Inflammatory macrophage treated with lipopolysaccharide for 4 hours (primary cell): ENCODE results near the gene DNAH3.
"Not testable (repeated sequence)": the region's sequence is repeated elsewhere in the genome, so short reads cannot be mapped to it uniquely, and the experiment has no call there.

ENCODE experiments used
- DNase-seq: peaks from one replicate; pipeline ENCODE4 v3.0.0-alpha.2; 2020

DNAH3 gene, protein sequence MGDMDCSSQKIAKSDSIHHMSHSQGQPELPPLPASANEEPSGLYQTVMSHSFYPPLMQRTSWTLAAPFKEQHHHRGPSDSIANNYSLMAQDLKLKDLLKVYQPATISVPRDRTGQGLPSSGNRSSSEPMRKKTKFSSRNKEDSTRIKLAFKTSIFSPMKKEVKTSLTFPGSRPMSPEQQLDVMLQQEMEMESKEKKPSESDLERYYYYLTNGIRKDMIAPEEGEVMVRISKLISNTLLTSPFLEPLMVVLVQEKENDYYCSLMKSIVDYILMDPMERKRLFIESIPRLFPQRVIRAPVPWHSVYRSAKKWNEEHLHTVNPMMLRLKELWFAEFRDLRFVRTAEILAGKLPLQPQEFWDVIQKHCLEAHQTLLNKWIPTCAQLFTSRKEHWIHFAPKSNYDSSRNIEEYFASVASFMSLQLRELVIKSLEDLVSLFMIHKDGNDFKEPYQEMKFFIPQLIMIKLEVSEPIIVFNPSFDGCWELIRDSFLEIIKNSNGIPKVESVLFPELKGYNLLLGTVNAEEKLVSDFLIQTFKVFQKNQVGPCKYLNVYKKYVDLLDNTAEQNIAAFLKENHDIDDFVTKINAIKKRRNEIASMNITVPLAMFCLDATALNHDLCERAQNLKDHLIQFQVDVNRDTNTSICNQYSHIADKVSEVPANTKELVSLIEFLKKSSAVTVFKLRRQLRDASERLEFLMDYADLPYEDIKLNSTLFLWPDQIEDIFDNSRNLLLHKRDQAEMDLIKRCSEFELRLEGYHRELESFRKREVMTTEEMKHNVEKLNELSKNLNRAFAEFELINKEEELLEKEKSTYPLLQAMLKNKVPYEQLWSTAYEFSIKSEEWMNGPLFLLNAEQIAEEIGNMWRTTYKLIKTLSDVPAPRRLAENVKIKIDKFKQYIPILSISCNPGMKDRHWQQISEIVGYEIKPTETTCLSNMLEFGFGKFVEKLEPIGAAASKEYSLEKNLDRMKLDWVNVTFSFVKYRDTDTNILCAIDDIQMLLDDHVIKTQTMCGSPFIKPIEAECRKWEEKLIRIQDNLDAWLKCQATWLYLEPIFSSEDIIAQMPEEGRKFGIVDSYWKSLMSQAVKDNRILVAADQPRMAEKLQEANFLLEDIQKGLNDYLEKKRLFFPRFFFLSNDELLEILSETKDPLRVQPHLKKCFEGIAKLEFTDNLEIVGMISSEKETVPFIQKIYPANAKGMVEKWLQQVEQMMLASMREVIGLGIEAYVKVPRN (N-terminal part only)

DNA sequence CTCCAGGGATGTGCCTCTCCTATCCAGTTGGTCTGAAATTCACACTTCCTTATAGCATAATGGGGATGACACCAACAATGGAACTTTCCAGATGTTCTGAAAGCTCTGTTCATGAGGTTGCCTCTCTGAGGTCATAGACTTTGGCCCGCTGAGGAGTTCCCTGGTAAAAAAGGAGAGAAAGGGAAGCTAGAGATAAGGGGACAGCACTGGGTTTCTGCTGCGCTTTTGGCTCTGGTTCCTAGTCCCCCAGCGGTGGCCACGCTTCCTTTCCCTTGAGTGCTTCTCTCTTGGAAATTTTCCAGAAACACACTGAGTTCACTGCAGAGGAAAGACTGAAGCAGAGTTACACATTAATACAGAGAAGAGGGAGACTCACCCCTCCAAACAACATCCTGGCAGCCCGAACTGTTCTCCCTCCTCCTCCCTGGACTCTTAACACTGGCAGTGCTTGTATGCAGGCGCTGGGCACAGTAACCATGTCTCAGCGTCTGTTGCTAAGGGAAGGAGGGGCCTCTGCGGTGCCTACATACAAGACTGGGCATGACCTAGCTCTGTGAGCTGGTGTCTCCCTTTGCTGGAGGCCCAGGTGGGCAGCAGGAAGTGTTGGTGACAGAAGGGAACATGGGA lies at the start of gene DNAH3:
TSS of gene DNAH3 (minus strand) at position 472 of the 627 bp plus-strand sequence. CDS start 527 bp downstream, outside the sequence.
- peak; percentile 42 for DNase-seq

DNA sequence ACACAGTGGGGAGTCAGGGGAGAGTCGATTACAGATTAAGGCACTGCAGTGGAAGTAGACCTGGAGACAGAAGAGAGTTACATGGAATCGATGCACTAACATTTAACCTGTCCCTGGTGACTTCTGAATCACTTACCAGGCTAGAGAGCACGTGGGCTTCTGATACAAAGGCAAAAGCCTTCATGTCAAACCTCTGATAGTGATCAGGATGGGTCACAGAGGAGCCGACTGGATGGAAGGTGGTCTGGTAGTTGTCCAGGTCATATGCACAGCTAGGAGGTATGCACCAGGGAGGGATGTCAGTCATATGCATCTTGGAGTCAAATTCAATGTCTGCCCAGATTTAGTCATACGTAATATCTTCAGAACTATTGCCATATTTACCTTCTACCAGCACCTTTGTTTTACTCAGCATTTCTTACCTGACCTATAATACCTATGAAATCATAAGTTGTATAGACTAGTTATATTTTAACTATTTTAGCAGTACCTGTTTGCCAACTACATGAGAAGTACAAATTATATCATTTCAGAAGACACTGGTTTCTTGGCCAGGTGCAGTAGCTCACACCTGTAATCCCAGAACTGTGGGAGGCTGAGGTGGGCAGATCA lies 49.1 kb upstream of the DNAH3 start:
- no peak for DNase-seq

DNA sequence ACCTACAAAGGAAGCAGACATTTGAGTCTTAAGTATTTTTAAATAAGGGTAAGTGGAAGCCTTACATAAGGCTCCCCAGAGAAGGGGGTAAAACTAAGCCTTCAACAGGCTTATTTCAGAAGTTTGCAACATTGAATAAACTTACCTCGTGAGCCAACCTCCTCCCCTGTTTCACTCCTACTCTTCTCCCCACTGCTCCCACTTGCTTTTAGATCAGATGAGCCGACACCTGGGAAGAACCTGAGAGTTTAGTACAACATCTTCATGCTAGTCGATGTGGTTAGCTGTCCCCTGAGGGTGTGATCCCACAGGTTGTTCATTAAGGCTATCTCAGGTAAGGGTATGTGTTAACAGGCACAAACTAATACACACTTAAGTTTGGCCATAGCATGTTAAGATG lies 47.0 kb upstream of the DNAH3 start:
- DNase-seq = no peak

DNA sequence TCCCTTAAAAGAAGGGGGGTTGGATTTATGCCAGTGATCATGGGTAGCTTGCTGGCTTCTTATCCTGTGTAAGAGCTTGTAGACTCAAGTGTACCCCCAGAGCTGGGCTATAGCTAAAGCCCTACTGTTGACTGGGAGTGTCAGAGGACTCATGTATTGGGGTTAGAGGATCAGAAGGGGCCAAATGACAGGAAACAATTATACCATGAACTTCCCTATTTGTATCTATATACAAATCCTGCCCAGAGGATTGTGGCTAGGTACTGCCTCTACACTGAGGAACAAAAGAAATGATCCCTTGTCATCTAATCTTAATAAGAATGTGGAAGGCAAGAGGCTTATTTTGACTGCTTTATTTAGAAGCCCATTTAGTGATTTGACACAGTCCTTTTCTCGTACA lies 46.5 kb upstream of the DNAH3 start:
- DNase-seq = no peak

DNA sequence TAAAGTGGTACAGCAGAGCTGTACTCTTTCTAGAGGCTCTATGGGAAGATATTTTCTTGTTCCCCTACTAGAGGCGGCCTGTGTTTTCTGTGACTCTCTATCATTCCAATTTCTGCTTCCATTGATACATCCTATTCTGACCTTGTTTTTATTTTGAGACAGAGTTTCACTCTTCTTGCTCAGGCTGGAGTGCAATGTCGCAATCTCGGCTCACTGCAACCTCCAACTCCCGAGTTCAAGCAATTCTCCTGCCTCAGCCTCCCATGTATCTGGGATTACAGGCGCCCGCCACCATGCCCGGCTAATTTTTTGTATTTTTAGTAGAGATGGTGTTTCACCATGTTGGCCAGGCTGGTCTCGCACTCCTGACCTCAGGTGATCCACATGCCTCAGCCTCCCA lies 44.7 kb upstream of the DNAH3 start:
- not testable (repeated sequence) for DNase-seq

DNA sequence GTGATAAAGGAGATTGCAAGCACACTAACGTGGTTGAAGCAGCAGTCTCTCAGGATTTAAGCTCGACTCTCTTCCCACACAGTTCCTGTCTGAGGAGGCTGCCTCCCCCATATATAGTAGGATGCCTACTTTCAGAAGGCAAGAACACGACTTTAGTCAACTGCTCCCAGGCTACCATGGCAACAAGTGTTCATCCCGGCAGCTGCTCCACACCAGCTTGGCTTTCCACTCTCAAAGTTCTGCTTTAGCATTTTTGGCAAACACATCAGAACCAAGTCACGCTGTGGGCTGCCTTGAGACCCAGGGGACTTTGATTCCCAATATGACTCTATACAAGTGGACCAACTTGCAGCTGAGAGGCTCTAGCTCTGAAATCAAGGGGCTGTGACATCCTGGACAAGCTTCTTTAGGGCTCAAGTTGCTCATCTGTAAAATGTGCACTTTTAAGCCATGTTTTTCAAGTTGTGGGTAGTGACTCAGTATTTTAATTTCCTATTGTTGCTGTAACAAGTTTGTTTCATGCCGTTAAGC lies 44.2 kb upstream of the DNAH3 start:
- DNase-seq = no peak

DNA sequence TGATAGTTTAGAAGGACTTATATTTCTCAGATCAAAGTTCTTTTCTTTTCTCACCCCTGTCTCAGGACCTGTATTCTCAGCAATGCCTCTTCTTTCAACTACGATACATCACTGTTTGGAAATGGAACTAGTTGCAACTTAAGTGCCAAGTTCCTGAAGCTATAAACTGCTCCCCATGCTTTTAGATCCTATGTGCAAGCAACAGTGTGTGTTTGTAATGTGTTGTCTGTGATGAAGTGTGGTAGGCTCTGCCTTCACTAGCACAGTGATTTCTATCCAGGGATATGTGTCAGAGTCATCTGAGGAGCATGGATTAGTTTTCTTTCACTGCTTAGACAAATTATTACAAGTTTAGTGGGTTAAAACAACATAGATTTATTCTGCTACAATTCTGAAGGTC lies 42.3 kb upstream of the DNAH3 start:
- DNase-seq = no peak

DNA sequence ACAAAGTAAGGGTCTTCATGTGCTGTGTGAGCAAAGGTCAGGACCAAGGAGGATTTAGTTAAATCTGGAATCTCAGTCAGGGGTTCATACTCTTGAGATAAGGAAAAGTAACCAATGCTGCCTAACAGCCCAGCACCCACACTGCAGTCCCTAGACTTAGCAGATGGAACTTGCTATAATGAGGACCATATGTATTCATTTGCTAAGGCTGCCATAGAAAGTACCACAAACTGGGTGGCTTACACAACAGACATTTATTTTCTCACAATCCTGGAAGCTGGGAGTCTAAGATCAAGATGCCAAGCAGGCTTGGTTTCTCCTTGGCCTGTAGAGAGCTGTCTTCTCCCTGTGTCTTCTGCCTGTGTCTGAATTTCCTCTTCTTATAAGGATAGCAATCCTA lies 40.0 kb upstream of the DNAH3 start:
- DNase-seq = no peak

DNA sequence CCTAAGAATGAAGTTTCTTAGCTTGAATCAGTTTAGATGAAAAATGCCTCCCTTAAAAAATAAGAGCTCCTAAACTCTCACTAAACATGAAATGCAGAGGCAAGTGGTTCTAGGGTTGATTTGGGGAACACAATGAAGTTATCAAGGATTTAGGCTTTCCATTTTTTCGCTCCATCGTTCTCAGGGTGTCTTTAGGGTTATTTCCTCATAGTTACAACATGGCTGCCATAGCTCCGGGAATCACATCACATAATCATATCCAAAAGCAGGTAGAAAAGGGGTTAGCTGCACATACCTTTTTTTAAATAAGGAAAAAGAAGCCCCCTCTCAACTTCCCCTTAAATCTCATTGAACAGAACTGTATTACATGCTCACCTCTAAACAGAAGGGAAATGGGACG lies 39.4 kb upstream of the DNAH3 start:
- DNase-seq = no peak

DNA sequence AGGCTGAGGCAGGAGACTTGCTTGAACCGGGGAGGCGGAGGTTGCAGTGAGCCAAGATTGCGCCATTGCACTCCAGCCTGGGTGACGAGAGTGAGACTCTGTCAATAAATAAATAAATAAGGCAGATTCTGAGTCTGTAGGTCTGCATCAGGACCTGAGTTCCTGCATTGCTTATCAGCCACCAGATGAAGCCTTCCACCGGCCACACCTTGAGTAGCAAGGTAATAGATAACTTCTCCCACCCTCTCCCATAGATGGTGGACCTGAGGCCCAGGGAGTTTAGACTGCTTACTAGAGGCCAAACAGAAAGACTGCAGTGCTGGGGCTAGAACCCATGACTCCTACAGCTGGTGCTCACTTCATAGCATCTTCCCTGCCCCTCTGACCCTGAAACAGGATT lies 38.7 kb upstream of the DNAH3 start:
- DNase-seq = no peak

DNA sequence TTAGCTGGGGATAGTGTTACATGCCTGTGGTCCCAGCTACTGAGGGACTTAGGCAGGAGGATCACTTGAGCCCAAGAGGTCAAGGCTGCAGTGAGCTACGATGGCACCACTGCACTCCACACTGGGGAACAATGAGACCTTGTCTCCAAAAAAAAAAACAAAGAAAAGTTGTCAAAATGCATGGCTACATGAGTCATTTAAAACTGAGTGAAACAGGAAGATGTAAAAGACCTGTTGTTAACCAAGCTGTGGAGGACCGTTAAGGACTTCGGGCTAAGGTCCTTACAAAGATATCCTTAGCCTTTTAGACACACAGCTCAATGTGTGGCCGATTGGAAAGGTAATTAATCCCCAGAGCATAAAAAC lies 35.7 kb upstream of the DNAH3 start:
- no peak for DNase-seq

DNA sequence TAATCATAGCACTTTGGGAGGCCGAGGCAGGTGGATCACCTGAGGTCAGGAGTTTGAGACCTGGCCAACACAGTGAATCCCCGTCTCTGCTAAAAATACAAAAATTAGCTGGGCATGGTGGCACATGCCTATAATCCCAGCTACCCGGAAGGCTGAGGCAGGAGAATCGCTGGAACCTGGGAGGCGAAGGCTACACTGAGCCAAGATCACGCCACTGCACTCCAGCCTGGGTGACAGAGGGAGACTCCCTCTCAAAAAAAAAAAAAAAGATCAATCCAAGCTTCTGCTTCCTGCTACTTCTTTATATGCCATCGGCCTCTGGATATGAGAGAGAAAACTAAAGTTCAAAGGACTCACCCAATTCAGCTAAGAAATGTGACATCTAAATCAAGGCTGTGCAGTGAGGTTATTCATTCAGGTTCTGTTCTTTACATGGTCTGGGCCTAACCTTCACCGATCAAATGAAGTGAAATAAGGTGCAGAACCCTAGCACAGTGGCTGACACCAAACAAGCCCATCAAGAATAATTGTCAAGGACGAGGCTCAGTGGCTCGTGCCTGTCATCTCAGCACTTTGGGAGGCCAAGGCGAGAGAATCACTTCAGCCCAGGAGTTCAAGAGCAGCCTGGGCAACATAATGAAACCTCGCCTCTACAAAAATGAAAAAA lies 35.1 kb upstream of the DNAH3 start:
- no peak for DNase-seq

DNA sequence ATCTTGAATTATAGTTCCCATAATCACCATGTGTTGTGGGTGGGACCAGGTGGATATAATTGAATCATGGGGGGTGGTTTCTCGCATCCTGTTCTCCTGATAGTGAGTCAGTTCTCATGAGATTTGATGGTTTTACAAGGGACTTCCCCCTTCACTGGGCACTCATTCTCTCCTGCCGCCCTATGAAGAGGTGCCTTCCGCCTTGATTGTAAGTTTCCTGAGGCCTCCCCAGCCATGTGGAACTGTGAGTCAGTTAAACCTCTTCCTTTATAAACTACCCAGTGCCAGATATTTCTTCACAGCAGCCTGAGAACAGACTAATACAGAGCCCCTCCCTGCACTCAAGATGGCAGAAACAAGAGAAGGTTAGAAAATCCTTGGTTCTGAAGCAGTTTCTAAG lies 34.2 kb upstream of the DNAH3 start:
- peak; percentile 24 for DNase-seq

DNA sequence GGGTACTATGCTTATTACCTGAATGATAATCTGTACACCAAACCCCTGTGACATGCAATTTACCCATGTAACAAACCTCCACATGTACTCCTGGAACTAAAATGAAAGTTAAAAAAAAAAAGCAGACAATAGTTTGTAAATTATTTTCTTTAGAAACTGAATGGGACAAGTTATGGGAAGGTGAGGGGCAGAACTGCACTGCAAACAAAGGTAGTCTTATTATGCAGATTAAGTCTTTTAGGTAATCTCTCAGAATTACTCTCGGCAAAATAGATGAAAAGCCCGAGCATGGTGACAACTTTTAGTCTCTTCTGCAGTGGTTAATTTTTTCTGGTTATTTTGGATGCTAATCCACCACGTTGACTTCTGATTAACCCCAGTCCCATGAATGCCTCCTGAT lies 33.3 kb upstream of the DNAH3 start:
- DNase-seq = no peak

DNA sequence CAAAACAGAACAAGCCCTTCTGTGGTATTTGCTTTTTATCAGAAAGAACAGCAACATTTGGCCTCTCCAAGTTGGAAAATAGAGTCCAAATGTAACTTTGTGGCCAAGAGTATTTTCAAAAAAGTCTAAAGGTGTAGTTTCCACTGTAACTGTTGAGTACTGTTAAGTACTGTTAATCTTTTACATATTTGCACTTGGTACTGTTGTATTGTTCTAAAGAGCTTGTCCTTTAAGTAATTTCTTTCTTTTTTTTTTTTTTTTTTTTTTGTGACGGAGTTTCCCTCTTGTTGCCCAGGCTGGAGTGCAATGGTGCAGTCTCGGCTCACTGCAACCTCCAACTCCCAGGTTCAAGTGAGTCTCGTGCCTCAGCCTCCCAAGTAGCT lies 29.3 kb upstream of the DNAH3 start:
- no peak for DNase-seq

DNA sequence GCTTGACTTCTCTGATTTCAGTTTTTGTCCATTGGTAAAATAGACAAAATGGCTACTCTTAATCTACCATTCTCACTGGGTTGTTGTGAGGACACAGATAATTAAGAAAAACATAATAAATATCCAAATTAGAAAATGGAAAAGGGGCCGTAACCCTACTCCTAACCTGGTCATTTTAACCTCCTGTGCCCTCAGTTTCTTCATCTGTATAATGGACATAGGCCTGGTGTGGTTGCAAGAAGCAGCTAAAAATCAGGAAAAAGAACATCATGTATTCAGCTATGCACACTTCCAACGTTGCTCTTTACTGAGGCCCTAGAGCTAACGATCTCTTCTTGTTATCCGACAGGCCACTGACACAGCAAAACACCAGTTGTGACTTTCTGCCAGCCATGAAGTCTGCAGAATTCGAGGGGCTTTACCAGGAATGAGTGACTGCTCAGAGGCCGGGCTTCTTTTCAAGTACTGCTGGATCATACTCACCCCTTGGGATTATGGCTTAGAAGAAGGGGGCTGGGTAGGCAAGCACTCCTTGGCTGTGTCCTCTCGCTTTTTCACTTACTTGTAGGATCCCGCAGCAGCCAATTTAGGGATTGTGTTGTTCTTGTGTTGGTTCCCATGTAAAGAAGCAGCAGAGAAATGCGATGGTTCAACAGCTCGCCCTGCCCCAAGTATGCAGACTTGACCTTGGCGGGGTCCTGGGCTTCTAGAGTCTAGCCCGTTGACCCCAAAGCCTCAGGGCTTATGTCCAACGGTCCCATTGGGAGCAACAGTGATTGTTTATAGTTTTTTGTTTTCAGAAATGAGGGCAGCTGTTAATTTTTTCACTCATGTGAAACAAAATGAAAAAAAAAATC lies 28.7 kb upstream of the DNAH3 start:
- no peak for DNase-seq

DNA sequence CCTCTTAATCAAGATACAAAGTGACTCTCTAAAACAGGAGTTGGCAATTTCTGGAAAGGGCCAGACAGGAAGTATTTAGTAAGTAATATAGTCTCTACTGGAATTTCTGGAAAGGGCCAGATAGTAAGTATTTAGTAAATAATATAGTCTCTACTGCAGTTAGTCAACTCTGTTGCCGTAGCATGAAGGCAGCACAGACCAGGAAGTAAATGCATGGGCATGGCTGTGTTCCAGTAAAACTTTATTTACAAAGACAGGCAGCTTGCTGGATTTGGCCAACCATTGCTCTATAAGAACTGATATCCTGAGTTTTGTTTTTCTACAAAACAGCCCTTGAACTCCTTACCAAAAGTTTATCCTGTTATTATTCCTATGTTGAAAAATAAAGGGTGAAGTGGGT lies 24.8 kb upstream of the DNAH3 start:
- no peak for DNase-seq

DNA sequence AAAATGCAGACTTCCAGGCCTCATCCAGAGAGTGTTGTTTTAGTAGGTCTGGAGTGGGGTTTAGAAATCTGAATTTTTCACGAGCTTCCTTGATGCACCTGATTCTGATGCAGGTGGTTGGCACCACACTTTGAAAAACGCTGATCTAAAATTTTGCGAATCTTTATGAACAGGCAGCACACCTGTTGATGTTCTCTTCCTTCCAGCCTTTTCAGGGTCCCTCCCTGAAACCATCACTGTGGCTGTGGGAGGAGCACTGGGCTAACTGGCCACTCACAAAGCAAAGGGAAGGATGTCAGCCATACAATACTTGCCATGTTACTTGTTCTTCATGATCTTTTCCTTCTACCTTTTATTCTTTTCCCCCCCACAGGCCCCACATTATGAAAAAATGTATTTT lies 22.0 kb upstream of the DNAH3 start:
- DNase-seq = no peak

DNA sequence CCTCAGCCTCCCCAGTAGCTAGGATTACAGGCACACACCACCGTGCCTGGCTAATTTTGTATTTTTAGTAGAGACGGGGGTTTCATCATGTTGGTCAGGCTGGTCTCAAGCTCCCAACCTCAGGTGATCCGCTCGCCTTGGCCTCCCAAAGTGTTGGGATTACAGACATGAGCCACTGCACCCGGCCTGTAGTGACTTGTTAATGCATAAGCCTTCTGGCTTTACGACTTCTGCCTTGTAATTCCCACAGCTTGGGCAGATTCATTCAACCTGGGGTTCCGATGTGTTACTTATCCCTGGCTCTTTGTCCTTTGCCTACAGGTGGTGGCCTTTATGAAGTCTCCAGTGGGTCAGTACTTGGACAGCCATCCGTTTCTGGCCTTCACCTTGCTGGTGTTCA lies 19.5 kb upstream of the DNAH3 start:
- not testable (repeated sequence) for DNase-seq

DNA sequence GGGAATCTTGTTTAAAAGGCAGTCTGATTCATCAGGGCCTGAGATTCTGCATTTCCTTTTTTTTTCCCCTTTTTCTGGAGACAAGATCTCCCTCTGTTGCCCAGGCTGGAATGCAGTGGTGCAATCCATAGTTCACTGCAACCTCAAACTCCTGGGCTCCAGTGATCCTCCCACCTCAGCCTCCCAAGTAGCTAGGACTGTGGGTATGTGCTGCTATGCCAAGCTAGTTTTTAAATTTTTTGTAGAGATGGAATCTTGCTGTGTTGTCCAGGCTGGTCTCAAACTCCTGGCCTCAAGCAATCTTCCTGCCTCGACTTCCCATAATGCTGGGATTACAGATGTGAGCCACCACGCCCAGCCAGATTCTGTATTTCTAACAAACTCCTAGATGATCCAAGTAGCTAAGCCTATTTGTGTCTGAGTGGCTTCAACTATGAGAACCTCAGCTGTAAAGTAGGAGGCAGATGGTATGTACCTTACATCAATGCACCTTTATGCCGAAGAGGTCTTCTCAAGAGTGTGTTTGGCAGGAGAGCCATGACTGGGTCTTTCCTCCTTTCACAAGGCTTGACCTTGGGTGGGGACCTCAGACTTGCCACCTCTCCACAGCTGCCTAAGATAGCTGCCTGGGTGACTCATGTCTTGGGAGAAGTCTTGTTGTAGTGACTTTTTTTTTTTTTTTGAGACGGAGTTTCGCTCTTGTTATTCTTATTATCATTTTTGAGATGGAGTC lies 18.8 kb upstream of the DNAH3 start:
- DNase-seq = no peak
